ENCODE data around the gene SAMD4A.

The SAMD4A gene

DNA sequence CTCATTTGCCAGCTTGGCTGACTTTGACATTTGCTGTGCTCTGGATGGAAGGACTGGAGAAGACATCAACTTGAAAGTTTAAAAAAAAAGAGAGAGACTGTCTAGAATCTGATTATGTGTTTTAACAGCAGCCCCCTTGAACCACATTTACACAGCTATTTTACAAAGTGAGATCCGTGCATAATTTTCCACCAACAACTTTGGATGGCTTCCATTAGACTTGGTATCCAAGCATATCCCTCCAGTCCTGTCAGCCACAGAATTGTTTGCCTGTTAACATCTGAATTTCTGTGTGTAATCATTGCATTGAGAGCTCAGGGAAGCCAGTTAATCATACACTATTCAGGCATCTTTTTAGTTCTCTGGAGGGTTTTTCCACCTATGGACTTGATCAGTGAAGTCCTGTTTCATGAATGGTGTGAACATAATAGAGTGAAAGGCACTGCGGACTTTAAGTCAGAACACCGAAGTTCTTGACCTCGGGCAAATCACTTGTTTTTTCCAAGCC is 93.7 kb downstream of the SAMD4A start:
- TF ChIP-seq, protein P1, sequence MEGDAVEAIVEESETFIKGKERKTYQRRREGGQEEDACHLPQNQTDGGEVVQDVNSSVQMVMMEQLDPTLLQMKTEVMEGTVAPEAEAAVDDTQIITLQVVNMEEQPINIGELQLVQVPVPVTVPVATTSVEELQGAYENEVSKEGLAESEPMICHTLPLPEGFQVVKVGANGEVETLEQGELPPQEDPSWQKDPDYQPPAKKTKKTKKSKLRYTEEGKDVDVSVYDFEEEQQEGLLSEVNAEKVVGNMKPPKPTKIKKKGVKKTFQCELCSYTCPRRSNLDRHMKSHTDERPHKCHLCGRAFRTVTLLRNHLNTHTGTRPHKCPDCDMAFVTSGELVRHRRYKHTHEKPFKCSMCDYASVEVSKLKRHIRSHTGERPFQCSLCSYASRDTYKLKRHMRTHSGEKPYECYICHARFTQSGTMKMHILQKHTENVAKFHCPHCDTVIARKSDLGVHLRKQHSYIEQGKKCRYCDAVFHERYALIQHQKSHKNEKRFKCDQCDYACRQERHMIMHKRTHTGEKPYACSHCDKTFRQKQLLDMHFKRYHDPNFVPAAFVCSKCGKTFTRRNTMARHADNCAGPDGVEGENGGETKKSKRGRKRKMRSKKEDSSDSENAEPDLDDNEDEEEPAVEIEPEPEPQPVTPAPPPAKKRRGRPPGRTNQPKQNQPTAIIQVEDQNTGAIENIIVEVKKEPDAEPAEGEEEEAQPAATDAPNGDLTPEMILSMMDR (conservative IDR thresholded peaks at IDR 0.05): no peak
- no peak overlapping the region for H3K27ac ChIP-seq

DNA sequence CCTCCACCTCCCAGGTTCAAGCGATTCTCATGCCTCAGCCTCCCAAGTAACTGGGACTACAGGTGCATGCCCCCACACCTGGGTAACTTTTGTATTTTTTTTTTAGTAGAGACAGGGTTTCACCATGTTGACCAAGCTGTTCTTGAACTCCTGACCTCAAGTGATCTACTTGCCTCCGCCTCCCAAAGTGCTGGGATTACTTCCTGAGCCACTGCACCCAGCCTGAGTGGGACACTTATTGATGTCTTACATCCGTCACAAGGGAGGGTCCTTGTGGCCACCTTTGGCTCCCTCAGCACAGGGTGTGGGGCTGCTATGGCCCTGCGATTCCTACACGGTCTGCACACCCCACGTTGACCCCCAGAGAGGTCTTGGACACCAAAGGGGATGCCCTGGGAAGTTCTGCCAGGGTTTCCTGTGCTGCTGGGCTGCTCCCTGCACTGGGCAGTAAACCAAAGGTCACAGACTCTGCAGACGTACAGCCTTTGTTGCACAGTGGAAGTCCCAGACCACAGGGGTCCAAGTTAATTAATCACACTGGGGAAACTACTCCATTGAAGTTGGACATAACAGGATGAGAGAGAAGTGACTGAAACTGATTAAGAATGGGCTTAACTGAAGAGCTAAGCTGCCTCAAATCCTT is 95.7 kb downstream of the SAMD4A start:
- H3K27ac ChIP-seq: no peak overlapping the region
- TF ChIP-seq, protein P1 (conservative IDR thresholded peaks at IDR 0.05): no peak

DNA sequence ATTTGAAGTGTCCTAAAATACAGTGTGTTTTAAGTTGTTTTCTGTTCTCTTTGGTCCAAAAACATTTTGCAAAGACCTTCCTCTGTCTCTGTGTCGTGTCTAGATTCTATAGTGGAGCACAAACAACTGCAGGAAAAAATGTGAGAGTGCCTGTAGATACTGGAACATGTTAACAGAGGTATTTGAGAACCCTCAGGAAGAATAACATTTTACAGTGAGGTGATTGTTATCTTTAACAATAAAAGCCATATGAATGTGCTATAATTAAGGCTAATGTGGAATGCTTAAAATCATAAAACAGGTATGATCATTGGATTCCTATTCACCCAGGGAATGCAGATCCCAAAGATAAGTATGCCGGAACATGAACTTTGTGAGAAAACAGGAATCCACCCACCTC is 98.0 kb downstream of the SAMD4A start:
- TF ChIP-seq, protein P1 (conservative IDR thresholded peaks at IDR 0.05): no peak
- peak overlapping the region; percentile 56 for H3K27ac ChIP-seq

DNA sequence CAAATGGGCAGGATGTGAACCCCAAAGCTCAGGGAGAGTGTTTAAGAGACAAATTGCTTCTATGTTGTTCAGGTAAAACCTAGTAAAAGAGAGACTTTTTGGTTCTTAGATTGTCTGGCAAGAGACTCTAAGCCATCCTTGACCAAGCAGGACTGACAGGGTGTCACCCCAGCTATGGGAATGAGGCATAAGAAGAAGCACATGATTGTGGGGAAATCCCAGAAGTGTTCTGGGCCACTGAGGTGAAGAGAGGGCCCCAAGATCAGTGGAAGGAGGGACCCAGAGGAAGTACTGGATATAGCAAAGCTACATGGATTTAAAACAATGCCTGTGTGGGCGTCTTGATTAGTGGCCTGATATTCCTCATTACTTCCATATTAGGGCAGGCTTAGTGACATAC is 99.0 kb downstream of the SAMD4A start:
- H3K27ac ChIP-seq: peak overlapping the region; percentile 56

DNA sequence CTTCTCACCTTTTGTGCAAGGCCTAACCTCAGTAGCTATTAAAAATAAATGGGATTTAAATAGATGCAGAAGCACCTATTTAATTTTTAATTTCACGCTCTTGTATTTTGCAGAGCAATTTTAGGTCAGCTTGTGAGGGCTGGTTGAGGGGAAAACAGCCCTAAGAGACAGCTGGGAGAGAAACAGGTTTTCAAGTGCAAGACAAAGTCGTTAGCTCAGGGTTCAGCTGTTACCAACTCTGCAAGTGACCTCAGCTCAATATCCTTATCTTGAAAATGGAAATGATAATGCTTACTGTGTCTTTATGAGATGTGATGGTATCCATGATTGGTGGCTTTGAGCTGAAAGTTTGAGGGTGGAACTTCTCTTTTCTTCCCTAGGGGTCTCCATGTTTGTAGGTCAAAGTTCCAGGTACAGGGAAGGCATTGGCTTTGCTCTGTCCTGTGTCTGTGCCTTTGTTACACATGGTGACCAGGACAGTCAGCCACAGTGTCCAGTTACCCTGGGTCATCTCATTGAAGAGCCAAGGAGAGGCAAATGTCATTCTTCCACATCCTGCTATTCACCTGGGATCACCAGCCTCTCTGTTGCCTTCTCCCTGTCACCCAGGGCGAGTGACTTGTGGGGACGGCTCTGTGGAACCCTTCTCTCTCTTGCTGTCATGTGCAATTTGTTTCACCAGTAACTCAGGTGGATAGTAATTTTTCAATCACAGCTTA is 100.3 kb downstream of the SAMD4A start:
- no peak overlapping the region for H3K27ac ChIP-seq
- TF ChIP-seq, protein P1 (conservative IDR thresholded peaks at IDR 0.05): no peak

More for the DNA sequence above, 99.0 kb downstream of the SAMD4A start:
- TF ChIP-seq, protein P1 (conservative IDR thresholded peaks at IDR 0.05): no peak

DNA sequence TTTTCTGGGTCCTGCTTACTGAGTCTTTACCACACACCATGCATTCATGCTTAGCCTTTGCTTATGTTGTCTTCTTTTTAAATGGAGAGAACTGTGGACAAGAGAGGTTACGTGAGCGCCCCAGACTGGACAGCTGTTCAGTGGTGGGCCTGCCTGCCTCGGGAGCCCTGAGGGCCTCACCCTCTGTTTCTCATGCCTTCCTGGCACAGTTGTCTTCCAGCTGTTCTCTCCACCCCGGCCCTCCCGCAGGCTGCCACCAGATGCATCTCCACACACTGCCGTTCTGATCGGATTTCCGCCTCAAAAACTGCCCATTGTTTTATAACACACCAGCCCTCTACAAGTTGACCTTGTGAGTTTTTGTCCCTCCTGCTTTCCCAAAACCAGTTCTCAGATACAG is 100.8 kb downstream of the SAMD4A start:
- H3K27ac ChIP-seq: no peak overlapping the region
- TF ChIP-seq, protein P1 (conservative IDR thresholded peaks at IDR 0.05): no peak

DNA sequence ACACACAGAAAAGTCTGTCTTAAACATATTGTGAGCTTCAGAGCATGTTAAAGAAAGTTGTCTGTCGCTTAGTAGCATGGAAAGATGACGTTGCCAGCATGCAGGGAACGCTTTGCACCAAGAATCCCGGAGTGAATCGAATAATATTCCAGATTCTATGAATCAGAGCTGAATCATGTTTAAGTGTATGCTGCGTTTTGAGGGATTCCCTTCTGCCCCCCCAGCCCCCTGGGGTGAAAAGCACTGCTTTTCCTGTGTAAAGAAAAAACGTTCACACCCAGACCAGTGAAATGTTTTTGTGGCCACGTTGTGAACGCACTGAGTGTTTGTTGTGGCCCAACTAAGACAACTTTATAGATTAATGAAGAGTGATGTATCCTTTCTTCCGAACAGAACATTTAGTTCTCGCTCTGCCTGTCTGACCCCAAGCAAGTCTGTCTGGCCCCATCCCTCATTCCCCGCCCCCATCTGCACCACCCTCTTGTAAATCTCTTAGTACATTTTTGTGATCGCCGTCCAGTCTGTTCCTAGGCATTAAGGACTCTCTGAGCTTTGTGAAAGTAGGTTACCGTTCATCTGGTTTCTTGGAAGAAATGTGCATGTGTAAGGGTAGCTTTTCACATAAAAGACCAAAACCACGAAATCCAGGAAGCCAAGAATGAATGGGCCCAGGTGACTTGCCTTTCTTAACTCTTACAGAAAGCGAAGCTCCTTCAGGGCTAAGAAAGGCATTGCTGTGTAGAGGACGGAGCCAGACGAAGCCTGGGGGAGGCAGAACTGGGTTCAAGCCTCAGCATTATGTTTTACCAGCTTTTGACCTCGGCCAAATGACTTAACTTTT is 103.0 kb downstream of the SAMD4A start:
- no peak overlapping the region for H3K27ac ChIP-seq
- TF ChIP-seq, protein P1 (conservative IDR thresholded peaks at IDR 0.05): no peak

Measured in VCaP (cell line).